ENCODE results near the gene CLDN9.
A peak's percentile ranks its signal among the peaks of the same experiment; 100 is the strongest.

The CLDN9 gene

DNA sequence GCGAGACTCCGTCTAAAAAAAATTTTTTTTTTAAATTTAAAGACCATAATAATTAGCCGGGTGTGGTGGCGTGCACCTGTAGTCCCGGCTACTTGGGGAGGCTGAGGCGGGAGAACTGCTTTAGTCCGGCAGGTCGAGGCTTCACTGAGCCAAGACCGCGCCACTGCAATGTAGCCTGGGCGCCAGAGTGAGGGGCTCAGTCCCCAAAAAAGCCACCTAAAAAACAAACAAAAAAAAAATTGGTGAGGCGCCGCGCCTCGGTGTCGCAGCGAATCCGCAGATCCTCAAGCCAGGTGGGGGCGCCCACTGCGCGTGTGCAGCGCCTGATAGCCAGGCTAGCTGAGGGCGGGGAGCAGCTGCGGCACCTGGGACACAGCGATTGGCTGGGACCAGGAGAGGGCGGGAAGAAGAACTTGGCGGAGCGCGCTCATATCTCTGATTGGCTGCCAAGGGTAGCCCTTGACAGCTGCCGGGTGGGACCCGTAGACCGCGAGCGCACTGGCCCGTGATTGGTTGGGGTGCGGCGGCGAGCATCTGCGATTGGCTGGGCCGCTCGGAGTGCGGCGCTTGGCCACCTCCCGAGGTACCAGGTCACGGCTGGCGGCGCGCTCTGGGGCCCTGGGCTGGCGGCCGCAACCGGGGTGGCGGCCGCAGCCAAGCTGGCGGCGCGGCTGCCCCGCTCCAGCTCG is 9.0 kb upstream of the CLDN9 start:
- H3K4me1 Mint-ChIP-seq, result peaks cover 29% of the 10 kb centered on the region
- H3K9me3 Mint-ChIP-seq, result no peaks in the 10 kb centered on the region
- peak overlapping the region; percentile 59 for H3K4me3 Mint-ChIP-seq
- no peaks in the 10 kb centered on the region for H3K36me3 Mint-ChIP-seq
- H3K27ac Mint-ChIP-seq, result no peak overlapping the region
- peak; percentile 100 for ATAC-seq
- H3K27me3 Mint-ChIP-seq, result peaks cover 64% of the 10 kb centered on the region

DNA sequence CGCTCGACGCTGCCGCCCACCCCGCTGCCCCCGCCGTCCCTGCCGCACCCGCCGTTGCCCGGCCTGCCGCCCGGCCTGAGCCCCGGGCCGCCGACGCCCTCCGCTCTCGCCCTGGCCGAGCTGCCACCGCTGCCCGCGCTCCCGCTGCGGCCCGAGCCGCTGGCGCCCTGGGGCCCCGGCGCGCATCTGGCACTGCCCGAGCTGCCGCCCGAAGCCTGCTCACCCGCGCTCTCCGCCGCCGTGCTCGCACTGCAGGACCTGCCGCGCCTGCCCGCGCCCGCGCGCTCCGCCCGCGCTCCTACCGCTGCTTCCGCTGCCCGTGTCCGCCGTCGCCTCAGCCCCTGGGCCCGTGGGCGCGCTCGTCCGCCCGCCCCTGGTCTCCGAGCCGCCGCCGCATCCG is 8.4 kb upstream of the CLDN9 start:
- Mint-ChIP-seq H3K27me3 (peaks cover 61% of the 10 kb centered on the region), H3K27ac (no peak overlapping the region), H3K4me3 (peak overlapping the region; percentile 72), H3K4me1 (peaks cover 30% of the 10 kb centered on the region), H3K9me3 (no peaks in the 10 kb centered on the region), H3K36me3 (no peaks in the 10 kb centered on the region)
- ATAC-seq, result peak; percentile 3

DNA sequence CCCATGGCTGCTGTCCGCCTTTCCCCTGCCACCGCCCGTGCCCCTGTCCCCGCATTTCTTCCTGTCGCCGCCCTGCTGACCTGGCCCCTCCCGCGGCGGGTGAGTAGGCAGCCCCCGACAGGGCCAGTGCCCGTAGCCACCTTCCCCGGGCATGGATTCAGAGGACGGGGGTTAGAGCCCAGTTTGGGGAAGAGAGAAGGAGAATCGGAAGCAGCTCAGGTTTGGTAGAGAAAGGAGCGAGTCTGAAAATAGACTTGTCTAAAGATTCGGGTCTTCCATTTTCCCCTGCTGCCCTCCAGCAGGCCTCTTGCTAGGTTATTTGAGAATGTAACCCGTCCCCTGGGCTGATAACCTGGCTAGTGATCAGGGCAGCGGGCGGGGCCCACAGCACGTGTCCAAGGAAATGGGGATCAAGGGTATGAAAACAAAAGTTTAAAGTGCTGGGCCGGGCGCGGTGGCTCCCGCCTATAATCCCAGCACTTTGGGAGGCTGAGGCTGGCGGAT is 7.9 kb upstream of the CLDN9 start:
- peak overlapping the region; percentile 72 for H3K4me3 Mint-ChIP-seq
- peaks cover 56% of the 10 kb centered on the region for H3K27me3 Mint-ChIP-seq
- H3K9me3 Mint-ChIP-seq, result no peaks in the 10 kb centered on the region
- H3K36me3 Mint-ChIP-seq, result no peaks in the 10 kb centered on the region
- H3K4me1 Mint-ChIP-seq, result peaks cover 30% of the 10 kb centered on the region
- H3K27ac Mint-ChIP-seq, result no peak overlapping the region
- ATAC-seq, result no peak

DNA sequence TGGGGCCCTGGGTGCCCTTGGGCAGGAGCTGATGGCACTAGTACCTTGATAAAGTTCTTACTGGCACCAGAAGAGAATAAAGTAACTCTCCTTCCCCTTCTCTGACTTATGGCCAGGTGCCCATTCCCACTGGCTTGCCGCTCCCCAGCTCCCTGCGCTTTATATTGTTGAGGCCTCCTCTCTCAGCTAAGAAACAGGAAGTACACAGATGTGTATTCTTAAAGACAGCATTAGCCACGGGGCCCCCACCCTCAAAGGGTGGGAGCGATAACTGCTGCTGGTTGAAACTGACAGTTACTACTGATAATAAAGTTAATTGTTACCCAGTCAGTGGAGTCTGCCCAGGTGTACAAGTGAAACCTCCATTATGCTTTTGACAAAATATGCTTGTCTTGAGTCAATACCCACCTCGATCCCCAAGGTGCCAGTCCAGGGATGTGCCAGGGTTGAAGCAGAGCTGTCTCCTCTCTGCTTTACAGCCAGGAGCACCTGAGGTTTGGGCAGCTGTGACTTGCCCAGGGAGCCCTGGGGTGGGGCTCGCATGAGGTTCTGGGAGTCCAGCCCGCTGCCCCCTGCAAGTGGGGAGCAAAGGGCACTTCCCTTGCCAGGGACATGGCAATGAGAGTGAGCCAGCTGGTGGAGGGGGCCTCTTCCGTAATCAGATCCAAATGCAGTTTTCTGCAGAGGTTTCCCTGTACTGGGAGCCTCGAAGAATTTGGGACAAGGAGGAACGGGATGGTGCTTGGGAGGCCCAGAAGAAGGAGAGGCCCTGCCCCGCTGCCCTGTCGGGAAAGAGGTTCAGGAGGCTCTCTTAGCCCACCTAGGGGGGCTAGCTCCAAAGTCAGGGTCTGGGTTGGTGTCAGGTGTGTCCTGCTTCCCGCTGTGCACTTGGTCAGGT is 5.4 kb upstream of the CLDN9 start:
- ATAC-seq, result no peak
- Mint-ChIP-seq H3K9me3 (no peaks in the 10 kb centered on the region), H3K4me1 (peaks cover 30% of the 10 kb centered on the region), H3K36me3 (no peaks in the 10 kb centered on the region), H3K27ac (no peak overlapping the region), H3K4me3 (no peak overlapping the region), H3K27me3 (peaks cover 58% of the 10 kb centered on the region)

DNA sequence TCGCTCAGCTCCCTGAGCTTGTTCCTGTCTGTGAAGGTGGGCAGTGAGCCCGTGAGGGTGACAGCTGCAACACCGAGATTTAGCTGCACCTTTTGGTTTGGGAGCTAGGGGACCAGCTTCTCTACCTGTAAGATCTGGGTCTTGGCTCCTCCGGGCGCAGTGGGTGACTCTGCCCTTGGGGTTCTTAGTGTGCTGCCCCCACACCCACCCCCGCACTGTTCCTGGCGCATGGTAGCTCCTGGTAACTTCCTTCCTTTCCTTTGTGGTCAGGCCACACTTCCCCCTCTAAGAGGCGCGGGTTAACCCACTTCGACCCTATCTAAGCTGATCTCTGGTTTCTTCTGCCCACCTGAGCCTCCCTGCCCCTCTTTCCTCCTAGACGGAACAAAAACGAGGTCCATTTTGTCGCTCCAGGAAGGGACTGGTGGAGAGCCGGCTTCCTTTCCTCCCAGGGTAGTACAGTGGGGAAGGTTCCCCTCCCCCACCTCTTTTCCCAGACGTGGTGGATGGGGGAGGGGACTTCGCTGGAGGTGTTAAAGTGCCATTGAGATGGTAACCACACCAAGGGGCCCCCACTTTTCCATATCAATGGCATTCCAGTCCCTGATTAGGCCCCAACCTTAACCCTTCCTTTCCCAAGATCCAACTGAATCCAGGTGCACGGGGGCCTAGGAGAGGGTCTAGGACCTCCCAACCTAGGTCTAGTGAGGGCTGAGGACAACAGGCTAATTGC is 4.6 kb upstream of the CLDN9 start:
- Mint-ChIP-seq H3K27me3 (peaks cover 66% of the 10 kb centered on the region), H3K4me1 (peaks cover 30% of the 10 kb centered on the region), H3K27ac (no peak overlapping the region), H3K9me3 (no peaks in the 10 kb centered on the region), H3K36me3 (no peaks in the 10 kb centered on the region), H3K4me3 (no peak overlapping the region)
- ATAC-seq, result no peak

DNA sequence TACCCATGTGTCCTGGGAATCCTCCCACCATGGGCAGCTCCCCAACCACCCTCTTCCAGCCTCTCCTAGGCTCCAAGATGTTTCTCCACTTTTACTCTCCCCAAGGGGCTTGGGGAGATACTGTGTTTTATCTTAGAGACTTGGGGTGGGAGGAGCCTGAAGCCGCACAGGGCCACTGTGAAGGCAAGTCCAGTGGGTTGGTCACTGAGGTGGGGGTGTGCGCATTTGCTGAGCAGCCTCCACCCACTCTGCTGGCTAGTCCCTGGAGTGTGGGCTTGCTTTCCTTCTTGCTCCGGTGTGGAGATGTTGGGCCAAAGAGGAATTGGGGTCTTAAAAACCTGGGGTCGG is 4.1 kb upstream of the CLDN9 start:
- no peak for ATAC-seq
- H3K4me3 Mint-ChIP-seq, result no peak overlapping the region
- H3K27ac Mint-ChIP-seq, result no peak overlapping the region
- peaks cover 71% of the 10 kb centered on the region for H3K27me3 Mint-ChIP-seq
- no peaks in the 10 kb centered on the region for H3K36me3 Mint-ChIP-seq
- no peaks in the 10 kb centered on the region for H3K9me3 Mint-ChIP-seq
- peaks cover 30% of the 10 kb centered on the region for H3K4me1 Mint-ChIP-seq

DNA sequence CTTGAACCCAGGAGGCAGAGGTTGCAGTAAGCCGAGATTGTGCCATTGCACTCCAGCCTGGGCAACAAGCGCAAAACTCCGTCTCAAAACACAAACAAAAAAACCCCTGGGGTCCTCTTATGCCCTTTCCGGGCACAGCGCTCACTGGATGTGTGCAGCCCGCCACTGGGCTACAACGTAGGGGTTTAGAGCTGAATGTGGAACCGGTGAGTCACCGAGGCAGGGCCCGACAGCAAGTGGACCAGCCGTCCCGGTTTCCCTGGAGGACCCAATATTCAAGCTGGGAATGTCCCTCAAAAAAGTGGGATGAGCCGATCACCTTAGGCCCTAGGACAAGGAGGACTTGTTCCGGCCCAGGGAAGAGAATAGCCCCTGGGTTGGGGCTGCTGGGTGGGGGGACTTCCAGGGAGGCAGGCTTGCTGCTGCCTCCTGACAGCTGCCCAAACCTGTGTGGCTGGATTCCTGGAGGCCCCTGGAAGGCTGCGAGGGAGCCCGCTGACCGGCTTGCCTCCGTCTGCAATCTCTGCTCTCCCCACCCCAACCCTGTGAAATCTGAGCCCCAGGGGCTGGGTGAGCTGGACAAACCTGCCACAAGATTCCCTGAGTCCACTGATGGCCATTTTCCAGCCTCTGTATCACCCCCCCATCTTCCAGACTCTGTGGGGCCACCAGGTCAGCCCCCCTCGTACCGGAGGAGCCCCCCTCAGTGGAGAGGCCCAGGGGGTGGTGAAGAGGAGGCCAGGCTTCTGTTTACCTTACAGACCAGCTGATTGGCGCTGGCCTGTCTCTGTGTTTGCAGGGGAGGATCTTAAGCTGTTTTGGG is 2.9 kb upstream of the CLDN9 start:
- Mint-ChIP-seq H3K4me3 (no peak overlapping the region), H3K9me3 (no peaks in the 10 kb centered on the region), H3K27ac (no peak overlapping the region), H3K4me1 (peaks cover 27% of the 10 kb centered on the region), H3K36me3 (no peaks in the 10 kb centered on the region), H3K27me3 (peaks cover 78% of the 10 kb centered on the region)
- no peak for ATAC-seq

DNA sequence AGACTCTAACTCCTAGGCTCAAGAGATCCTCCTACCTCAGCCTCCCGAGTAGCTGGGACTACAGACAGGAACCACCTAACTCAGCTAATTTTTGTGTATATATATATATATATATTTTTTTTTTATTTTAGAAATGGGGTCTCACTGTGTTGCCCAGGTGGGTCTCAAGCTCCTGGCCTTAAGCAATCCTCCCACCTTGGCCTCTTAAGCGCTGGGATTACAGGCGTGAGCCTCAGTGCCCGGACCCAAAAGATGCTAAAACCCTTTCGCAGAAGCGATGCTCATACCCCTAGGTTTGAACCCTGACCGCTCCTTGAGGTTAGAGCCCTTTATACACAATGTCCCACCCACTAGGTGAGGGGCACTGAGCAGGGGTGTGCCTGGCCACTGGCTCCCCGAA is 2.2 kb upstream of the CLDN9 start:
- H3K27me3 Mint-ChIP-seq, result peaks cover 72% of the 10 kb centered on the region
- no peak overlapping the region for H3K27ac Mint-ChIP-seq
- peaks cover 23% of the 10 kb centered on the region for H3K4me1 Mint-ChIP-seq
- no peak for ATAC-seq
- H3K36me3 Mint-ChIP-seq, result no peaks in the 10 kb centered on the region
- H3K4me3 Mint-ChIP-seq, result no peak overlapping the region
- H3K9me3 Mint-ChIP-seq, result no peaks in the 10 kb centered on the region

DNA sequence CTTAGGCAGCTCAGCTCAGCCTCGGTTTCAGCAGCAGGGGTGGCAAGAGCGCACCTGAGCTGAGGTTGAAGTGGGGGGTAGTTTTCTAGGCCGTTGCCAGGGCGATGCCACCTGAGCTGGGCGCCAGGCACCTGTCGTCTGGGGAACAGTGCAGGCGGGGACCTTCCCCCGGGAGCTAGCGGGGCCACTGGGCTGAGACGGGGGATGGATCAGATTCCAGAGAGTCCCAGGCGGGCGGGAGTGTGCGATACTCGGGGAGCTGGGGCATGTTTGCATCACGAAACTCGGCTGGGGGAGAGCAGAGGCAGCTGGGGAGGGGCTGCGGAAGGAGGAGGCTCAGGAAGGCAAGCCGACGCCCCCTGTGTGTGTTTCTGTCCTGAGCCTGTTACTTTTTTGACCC is 477 bp upstream of the CLDN9 start:
- H3K27me3 Mint-ChIP-seq, result peaks cover 63% of the 10 kb centered on the region
- H3K36me3 Mint-ChIP-seq, result no peaks in the 10 kb centered on the region
- peaks cover 16% of the 10 kb centered on the region for H3K4me1 Mint-ChIP-seq
- H3K9me3 Mint-ChIP-seq, result no peaks in the 10 kb centered on the region
- no peak for ATAC-seq
- H3K4me3 Mint-ChIP-seq, result no peak overlapping the region
- H3K27ac Mint-ChIP-seq, result no peak overlapping the region

DNA sequence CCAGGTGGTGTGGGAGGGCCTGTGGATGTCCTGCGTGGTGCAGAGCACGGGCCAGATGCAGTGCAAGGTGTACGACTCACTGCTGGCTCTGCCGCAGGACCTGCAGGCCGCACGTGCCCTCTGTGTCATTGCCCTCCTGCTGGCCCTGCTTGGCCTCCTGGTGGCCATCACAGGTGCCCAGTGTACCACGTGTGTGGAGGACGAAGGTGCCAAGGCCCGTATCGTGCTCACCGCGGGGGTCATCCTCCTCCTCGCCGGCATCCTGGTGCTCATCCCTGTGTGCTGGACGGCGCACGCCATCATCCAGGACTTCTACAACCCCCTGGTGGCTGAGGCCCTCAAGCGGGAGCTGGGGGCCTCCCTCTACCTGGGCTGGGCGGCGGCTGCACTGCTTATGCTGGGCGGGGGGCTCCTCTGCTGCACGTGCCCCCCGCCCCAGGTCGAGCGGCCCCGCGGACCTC is 798 bp downstream of the CLDN9 start:
- H3K4me1 Mint-ChIP-seq, result peaks cover 9% of the 10 kb centered on the region

DNA sequence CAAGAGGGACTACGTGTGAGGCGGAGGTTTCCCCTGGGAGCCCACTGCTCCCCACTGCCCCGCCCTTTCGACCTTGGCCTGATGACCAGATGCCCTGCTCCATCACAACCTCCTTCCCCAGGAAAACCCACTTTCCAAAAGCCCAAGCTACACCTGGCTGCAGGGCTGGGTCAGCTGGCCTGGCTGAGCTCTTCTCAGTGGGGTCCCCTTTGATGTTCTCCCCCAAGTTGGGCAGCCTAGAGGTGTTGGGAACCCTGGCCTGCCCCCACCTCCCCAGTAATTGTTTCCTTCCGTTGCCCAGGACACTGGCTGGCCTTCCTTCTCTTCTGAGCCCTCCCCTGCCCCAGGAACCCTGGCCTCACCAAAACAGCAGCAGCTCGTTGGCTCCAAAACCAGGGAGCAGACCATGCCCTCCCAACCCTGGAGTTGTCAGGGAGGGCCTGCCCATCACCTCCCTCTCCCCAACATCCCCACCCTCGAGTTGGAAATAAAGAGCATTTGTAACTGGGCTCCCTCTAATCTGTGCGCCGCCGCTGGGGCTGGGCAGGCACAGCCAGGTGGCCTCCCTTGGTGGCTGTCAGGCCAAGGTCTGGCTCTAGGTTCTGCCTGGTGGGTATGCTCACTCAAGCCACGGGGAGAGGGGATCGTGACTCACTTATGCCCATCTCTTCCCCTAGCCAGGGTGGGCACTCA is 1.4 kb downstream of the CLDN9 start:
- Mint-ChIP-seq H3K27me3 (peaks cover 61% of the 10 kb centered on the region), H3K4me3 (no peak overlapping the region), H3K4me1 (peaks cover 6% of the 10 kb centered on the region), H3K9me3 (no peaks in the 10 kb centered on the region), H3K27ac (no peak overlapping the region), H3K36me3 (no peaks in the 10 kb centered on the region)
- no peak for ATAC-seq

More for the DNA sequence above, 798 bp downstream of the CLDN9 start:
- Mint-ChIP-seq H3K27ac (no peak overlapping the region), H3K27me3 (peaks cover 63% of the 10 kb centered on the region), H3K4me3 (no peak overlapping the region), H3K36me3 (no peaks in the 10 kb centered on the region), H3K9me3 (no peaks in the 10 kb centered on the region)
- ATAC-seq, result peak; percentile 15

DNA sequence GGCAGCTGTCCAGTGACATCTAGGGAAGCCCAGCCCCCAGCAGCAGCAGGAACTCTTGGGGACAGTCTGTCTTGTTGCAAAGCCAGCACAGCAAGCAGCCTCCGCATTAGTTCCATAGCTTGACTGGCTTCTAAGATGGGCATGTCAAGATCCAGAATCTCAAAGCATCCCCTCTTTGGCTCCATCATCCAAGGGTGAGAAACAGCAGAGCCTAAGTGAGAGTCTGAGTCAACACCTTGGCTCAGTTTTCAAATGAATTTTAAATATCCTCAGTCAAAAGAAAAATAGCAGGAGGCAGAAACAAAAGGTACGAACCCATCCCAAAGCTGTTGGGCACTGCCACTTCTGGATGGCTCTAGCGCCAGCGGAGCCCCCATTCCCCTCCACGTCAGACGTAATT is 2.2 kb downstream of the CLDN9 start:
- H3K4me1 Mint-ChIP-seq, result peaks cover 9% of the 10 kb centered on the region
- H3K27me3 Mint-ChIP-seq, result peaks cover 61% of the 10 kb centered on the region
- ATAC-seq, result no peak
- no peak overlapping the region for H3K4me3 Mint-ChIP-seq
- H3K36me3 Mint-ChIP-seq, result no peaks in the 10 kb centered on the region
- H3K27ac Mint-ChIP-seq, result no peak overlapping the region
- H3K9me3 Mint-ChIP-seq, result no peaks in the 10 kb centered on the region

DNA sequence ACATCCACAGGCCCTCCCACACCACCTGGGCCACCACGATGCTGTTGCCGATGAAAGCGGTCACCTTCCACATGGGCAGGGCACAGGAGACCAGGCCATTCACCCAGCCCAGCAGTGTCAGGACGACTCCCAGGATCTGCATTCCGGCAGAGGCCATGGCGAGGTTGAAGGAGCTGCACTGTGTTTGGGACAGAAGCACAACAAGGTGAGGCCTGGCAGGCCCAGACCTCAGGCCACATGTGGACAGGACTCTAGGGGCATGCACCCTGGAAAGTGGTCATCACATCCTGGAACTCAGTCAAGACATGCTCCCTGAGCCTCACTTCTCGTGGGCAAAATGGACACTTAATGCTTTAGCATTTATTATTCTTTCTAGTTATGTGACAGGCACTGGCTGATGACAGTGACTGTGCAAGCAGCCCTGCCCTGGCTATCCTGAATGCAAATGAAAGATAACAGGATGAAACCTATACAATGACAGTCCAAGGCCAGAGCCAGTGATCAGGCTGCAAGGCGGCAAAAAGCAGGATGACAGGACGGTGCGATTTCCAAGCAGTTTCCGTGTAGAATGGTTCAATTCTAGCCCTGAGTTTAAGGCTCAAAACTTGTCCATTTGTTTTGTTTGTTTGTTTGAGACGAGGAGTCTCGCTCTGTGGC is 3.3 kb downstream of the CLDN9 start:
- H3K36me3 Mint-ChIP-seq, result no peaks in the 10 kb centered on the region
- H3K27me3 Mint-ChIP-seq, result peaks cover 59% of the 10 kb centered on the region
- peaks cover 18% of the 10 kb centered on the region for H3K4me1 Mint-ChIP-seq
- H3K27ac Mint-ChIP-seq, result no peak overlapping the region
- no peak overlapping the region for H3K4me3 Mint-ChIP-seq
- H3K9me3 Mint-ChIP-seq, result no peaks in the 10 kb centered on the region
- no peak for ATAC-seq

DNA sequence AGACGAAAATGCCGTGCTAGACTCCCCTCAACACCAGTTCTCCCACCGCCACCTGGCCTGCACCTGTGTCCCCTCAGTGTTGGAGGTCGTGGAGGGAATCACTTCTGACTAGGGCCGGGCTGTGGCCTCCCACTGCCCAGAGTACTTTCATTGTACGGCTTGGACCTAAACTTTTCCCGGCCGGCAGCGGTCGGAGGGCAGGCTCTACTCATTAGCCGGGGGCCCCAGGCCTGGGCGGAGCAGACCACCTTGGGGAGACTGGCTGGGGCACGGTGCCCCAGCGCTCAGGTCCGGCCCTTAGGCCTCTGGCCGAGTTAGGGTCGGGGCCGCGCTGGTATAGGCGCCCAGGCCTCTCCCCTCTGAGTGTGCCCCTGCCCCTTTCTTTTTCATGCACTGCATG is 4.6 kb downstream of the CLDN9 start:
- peaks cover 46% of the 10 kb centered on the region for H3K27me3 Mint-ChIP-seq
- no peak overlapping the region for H3K4me3 Mint-ChIP-seq
- no peaks in the 10 kb centered on the region for H3K36me3 Mint-ChIP-seq
- ATAC-seq, result no peak
- peaks cover 31% of the 10 kb centered on the region for H3K4me1 Mint-ChIP-seq
- no peaks in the 10 kb centered on the region for H3K9me3 Mint-ChIP-seq
- no peak overlapping the region for H3K27ac Mint-ChIP-seq

Data from stimulated activated memory B cell treated with anti-CD40 and anti-IgM and Interleukin-4, amounts not matched to agents 10 μg/mL and 1 μg/mL and 100 μg/mL, for 72 hours (primary cell).